ENCODE data around the gene ATP2A3.

DNA sequence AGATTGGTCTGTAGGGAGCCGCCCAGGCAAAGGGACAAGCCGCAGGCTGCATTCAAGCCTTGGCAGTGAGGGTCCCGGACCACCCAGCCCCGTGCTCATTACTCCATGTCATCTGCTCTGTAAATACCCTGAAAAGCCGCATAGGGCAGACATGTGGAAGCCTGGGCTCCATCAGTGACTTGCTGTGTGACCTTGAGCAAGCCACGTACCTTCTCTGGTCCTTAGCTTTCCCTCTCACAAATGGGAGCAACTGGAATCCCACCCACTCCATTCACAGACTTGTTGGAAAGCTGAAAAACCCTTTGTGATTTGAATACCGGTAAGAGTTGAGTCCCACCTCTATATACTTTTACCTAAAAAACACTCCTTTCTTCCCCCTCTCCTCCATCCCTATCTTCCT, 83.3 kb downstream of the ATP2A3 start:
- TF ChIP-seq, protein P1, sequence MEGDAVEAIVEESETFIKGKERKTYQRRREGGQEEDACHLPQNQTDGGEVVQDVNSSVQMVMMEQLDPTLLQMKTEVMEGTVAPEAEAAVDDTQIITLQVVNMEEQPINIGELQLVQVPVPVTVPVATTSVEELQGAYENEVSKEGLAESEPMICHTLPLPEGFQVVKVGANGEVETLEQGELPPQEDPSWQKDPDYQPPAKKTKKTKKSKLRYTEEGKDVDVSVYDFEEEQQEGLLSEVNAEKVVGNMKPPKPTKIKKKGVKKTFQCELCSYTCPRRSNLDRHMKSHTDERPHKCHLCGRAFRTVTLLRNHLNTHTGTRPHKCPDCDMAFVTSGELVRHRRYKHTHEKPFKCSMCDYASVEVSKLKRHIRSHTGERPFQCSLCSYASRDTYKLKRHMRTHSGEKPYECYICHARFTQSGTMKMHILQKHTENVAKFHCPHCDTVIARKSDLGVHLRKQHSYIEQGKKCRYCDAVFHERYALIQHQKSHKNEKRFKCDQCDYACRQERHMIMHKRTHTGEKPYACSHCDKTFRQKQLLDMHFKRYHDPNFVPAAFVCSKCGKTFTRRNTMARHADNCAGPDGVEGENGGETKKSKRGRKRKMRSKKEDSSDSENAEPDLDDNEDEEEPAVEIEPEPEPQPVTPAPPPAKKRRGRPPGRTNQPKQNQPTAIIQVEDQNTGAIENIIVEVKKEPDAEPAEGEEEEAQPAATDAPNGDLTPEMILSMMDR (IDR thresholded peaks at IDR 0.05): no peak
- TF ChIP-seq POLR2A (IDR thresholded peaks at IDR 0.05): no peak
